Upper lobe of right lung (tissue), 1 donor: ENCODE data around the gene ACY1. TPM values are rescaled to one million over a fixed set of nuclear protein-coding genes. Genes with fewer than 3 reads are reported as not detected.

Experiments used
- ATAC-seq: fragments of 200-7000 bp; cut with Tn5 transposase; one replicate; pipeline ENCODE4 v1.9.1; 2020; ENCODE audit warnings: mild to moderate bottlenecking, moderate library complexity
- DNase-seq: peaks from one replicate; pipeline ENCODE4 v3.0.0-alpha.2; 2020
- H3K27ac ChIP-seq: fragments of 200-600 bp; one replicate; pipeline ENCODE4 v1.8.0; 2022
- H3K27me3 ChIP-seq: fragments of 200-600 bp; one replicate; pipeline ENCODE4 v1.8.0; 2022; ENCODE audit warnings: mild to moderate bottlenecking
- H3K36me3 ChIP-seq: fragments of 200-600 bp; one replicate; pipeline ENCODE4 v1.8.0; 2022
- H3K4me1 ChIP-seq: fragments of 200-600 bp; one replicate; pipeline ENCODE4 v1.8.0; 2022
- H3K4me3 ChIP-seq: fragments of 200-600 bp; one replicate; pipeline ENCODE4 v1.8.0; 2022; ENCODE audit warnings: mild to moderate bottlenecking
- H3K9me3 ChIP-seq: fragments of 200-600 bp; one replicate; pipeline ENCODE4 v1.8.0; 2022
- CTCF ChIP-seq: fragments of 200-600 bp; IDR thresholded peaks from one replicate; pipeline ENCODE4 v1.8.0; 2022; ENCODE audit warnings: antibody characterized with exemption
- intact Hi-C: fragments of 100-400 bp; cut with DNase I; formaldehyde crosslinking; loops from one replicate; pipeline ENCODE4 v1.11.0; 2022
- total RNA-seq: library from RNA; stranded (reverse); fragmentation: NEBNext Ultra II Directional; extraction: Animal tissue kit (Norgen Biotek cat#: 25700); gene quantifications from one replicate; pipeline ENCODE4 v1.2.1, GENCODE V29; 2021
- donor health status: DM: no; HTN: yes; CAD: no; lungs with severe emphysema.

Gene ACY1
- total RNA-seq, 1 donor from 2014 or later: 26.5 TPM

- no peak for ATAC-seq
These were observed 50.9 kb downstream of the ACY1 start for GRCh38 chr3:52034212-52034611.

GRCh38 chr3:52034651-52035050 lies 51.3 kb downstream of the ACY1 start:
- DNase-seq (no peak), ATAC-seq (no peak)
- Histone ChIP-seq H3K4me3 (no peak overlapping the region), H3K27ac (no peak overlapping the region), H3K27me3 (no peaks in the 10 kb centered on the region), H3K9me3 (no peaks in the 10 kb centered on the region), H3K4me1 (peaks cover 3% of the 10 kb centered on the region), H3K36me3 (no peaks in the 10 kb centered on the region)
- intact Hi-C loops: no loop called here
- TF ChIP-seq CTCF: no peak

More at GRCh38 chr3:52034212-52034611, 50.9 kb downstream of the ACY1 start:
- intact Hi-C loops: no loop called here
- no peaks in the 10 kb centered on the region for H3K27me3 ChIP-seq
- H3K27ac ChIP-seq: no peak overlapping the region
- H3K9me3 ChIP-seq: no peaks in the 10 kb centered on the region
- TF ChIP-seq CTCF: no peak
- H3K4me1 ChIP-seq: no peaks in the 10 kb centered on the region
- no peak overlapping the region for H3K4me3 ChIP-seq
- no peak for DNase-seq
- H3K36me3 ChIP-seq: no peaks in the 10 kb centered on the region

GRCh38 chr3:52036222-52036694 lies 52.9 kb downstream of the ACY1 start:
- intact Hi-C loops: no loop called here
- TF ChIP-seq CTCF: no peak
- H3K9me3 ChIP-seq: no peaks in the 10 kb centered on the region

GRCh38 chr3:52036829-52037228 lies 53.5 kb downstream of the ACY1 start:
- Histone ChIP-seq H3K4me1 (peaks cover 15% of the 10 kb centered on the region), H3K9me3 (no peaks in the 10 kb centered on the region), H3K36me3 (no peaks in the 10 kb centered on the region), H3K27me3 (no peaks in the 10 kb centered on the region), H3K27ac (no peak overlapping the region), H3K4me3 (no peak overlapping the region)
- DNase-seq (no peak), ATAC-seq (no peak)
- no peak for TF ChIP-seq CTCF
- intact Hi-C loops: no loop called here

More at GRCh38 chr3:52036222-52036694, 52.9 kb downstream of the ACY1 start:
- H3K4me3 ChIP-seq: no peak overlapping the region
- H3K36me3 ChIP-seq: no peaks in the 10 kb centered on the region
- H3K4me1 ChIP-seq: peaks cover 15% of the 10 kb centered on the region
- no peak for DNase-seq
- ATAC-seq: no peak
- H3K27ac ChIP-seq: no peak overlapping the region
- no peaks in the 10 kb centered on the region for H3K27me3 ChIP-seq

GRCh38 chr3:52037291-52037690 lies 54.0 kb downstream of the ACY1 start:
- H3K36me3 ChIP-seq: no peaks in the 10 kb centered on the region
- no peaks in the 10 kb centered on the region for H3K27me3 ChIP-seq
- TF ChIP-seq CTCF: no peak
- intact Hi-C loops: no loop called here
- DNase-seq (no peak), ATAC-seq (no peak)
- no peak overlapping the region for H3K27ac ChIP-seq
- peaks cover 15% of the 10 kb centered on the region for H3K4me1 ChIP-seq
- H3K9me3 ChIP-seq: no peaks in the 10 kb centered on the region
- no peak overlapping the region for H3K4me3 ChIP-seq

- DNase-seq (no peak), ATAC-seq (no peak)
- Histone ChIP-seq H3K27ac (no peak overlapping the region), H3K36me3 (no peaks in the 10 kb centered on the region), H3K4me1 (peaks cover 15% of the 10 kb centered on the region), H3K4me3 (no peak overlapping the region), H3K27me3 (no peaks in the 10 kb centered on the region), H3K9me3 (no peaks in the 10 kb centered on the region)
- no peak for TF ChIP-seq CTCF
- intact Hi-C loops: no loop called here
These were observed 54.9 kb downstream of the ACY1 start for GRCh38 chr3:52038227-52038626.
